Stomach (tissue), 9 donors: ENCODE results near the gene P2RX4. TPM values are rescaled to one million over a fixed set of nuclear protein-coding genes. Genes with fewer than 3 reads are reported as not detected.
"Not testable (repeated sequence)": the region's sequence is repeated elsewhere in the genome, so short reads cannot be mapped to it uniquely, and the experiment has no call there.

Source experiments
- DNase-seq, 2 donors: peaks; one replicate each; pipeline versions ENCODE4 v3.0.0 to v3.0.0-alpha.2; 2013 to 2019
- H3K27ac ChIP-seq, 5 donors: fragments of 200-600 bp in 4 of 5; sonication (generic) in 4 of 5; one replicate each; pipeline ENCODE4 v1.5.1; 2013 to 2019; ENCODE audit warnings: mild to moderate bottlenecking in 1 of 5, moderate library complexity in 1 of 5
- H3K27me3 ChIP-seq, 3 donors: fragments of 200-600 bp; sonication (generic); one replicate each; pipeline ENCODE4 v1.5.1; 2017 to 2019; ENCODE audit warnings: mixed run types in 1 of 3
- H3K36me3 ChIP-seq, 4 donors: fragments of 200-600 bp; sonication (generic); 1 replicate in 3 of 4; 2 replicates in 1 of 4; pipeline ENCODE4 v1.5.1; 2016 to 2019
- H3K4me1 ChIP-seq, 4 donors: fragments of 200-600 bp; sonication (generic); one replicate each; pipeline ENCODE4 v1.5.1; 2016 to 2019
- H3K4me3 ChIP-seq, 4 donors: fragments of 200-600 bp; sonication (generic) in 3 of 4; one replicate each; pipeline ENCODE4 v1.5.1; 2016 to 2019; ENCODE audit warnings: mild to moderate bottlenecking in 1 of 4
- H3K9me3 ChIP-seq, 4 donors: fragments of 200-600 bp; sonication (generic); one replicate each; pipeline ENCODE4 v1.5.1; 2016 to 2019
- CTCF ChIP-seq, 7 experiments: fragments of 450-650 bp in 4 of 7; fragments of 200-600 bp in 3 of 7; sonication (generic) in 3 of 7; IDR thresholded peaks; one replicate each; pipeline ENCODE4 v1.5.1; 2016 to 2019; ENCODE audit warnings: antibody characterized with exemption in 7 of 7, control low read depth in 2 of 7, mild to moderate bottlenecking in 1 of 7
- EP300 ChIP-seq: sonication (generic); formaldehyde crosslinking; IDR thresholded peaks from one replicate; pipeline ENCODE4 v1.6.1; 2017; ENCODE audit warnings: antibody characterized with exemption
- POLR2A ChIP-seq, 4 donors: fragments of 450-650 bp; IDR thresholded peaks; one replicate each; pipeline ENCODE4 v1.6.1; 2016; ENCODE audit warnings: antibody characterized with exemption in 4 of 4, control low read depth in 2 of 4, mild to moderate bottlenecking in 1 of 4, moderate library complexity in 1 of 4
- POLR2AphosphoS5 ChIP-seq, 3 donors: sonication (generic); formaldehyde crosslinking; IDR thresholded peaks; one replicate each; pipeline ENCODE4 v1.6.1; 2016; ENCODE audit warnings: antibody characterized with exemption in 3 of 3
- WGBS, 5 donors: extraction: QIAGEN DNeasy Blood & Tissue Kit in 3 of 5; methylation state at CpG; one replicate each; pipeline versions ENCODE4 v1.1.5 to v1.1.7; 2013 to 2018; 5-methylcytosine and 5-hydroxymethylcytosine counted together
- intact Hi-C: fragments of 100-400 bp; cut with DNase I; formaldehyde crosslinking; loops from one replicate; pipeline ENCODE4 v1.15.1; 2023; ENCODE audit warnings: low total_unique reads
- polyA plus RNA-seq, 3 donors: library from polyadenylated mRNA; stranded (reverse); fragments of 200-250 nt; gene quantifications; one replicate each; pipeline ENCODE4 v1.2.3, GENCODE V29; 2013
- total RNA-seq, 5 donors: library from RNA; depleted of rRNA; stranded (reverse); fragments of >200 nt; gene quantifications; one replicate each; pipeline versions ENCODE4 v1.1.0 to v1.2.3, GENCODE V29; 2014 to 2016
- donor health status: healthy with polysubstance abuse.
- donor health status: Bipolar disorder and iron deficiency.
- donor health status: healthy.

P2RX4 gene
- total and polyA plus RNA-seq, 8 donors, result 13.8 to 65.2 (median 26.4) TPM

GRCh38 chr12:121223292-121224285, 13.7 kb downstream of the P2RX4 start:
- 62 to 76% (median 65%) methylated on average over 17 to 19 of the region's 19 CpGs for WGBS, 5 donors
- intact Hi-C loops, result loop anchor here (10.0 kb wide), 1 partner anchor 109 kb away; no protein-coding TSS in a partner anchor
- H3K27ac ChIP-seq, result peak overlapping the region; percentile 30 to 60 (median 37)

GRCh38 chr12:121224591-121224990, 14.7 kb downstream of the P2RX4 start:
- TF ChIP-seq POLR2AphosphoS5 (IDR thresholded peaks at IDR 0.05), result no peak
- no peak for TF ChIP-seq CTCF (IDR thresholded peaks at IDR 0.05)
- no peak for TF ChIP-seq EP300
- no peak for TF ChIP-seq POLR2A (IDR thresholded peaks at IDR 0.05)
- H3K9me3 ChIP-seq, result no peaks in the 10 kb centered on the region
- WGBS, 5 donors, result 56 to 76% (median 64%) methylated on average over 8 of the region's 8 CpGs
- intact Hi-C loops, result loop anchor here (10.0 kb wide), 1 partner anchor 110 kb away; no protein-coding TSS in a partner anchor
- peaks cover 4 to 33% (median 27%) of the 10 kb centered on the region in 4 donors for H3K4me1 ChIP-seq
- no peak overlapping the region for H3K4me3 ChIP-seq
- no peak overlapping the region for H3K27ac ChIP-seq
- DNase-seq, result no peak
- H3K27me3 ChIP-seq, result no peaks in the 10 kb centered on the region
- peaks cover 11 to 86% (median 68%) of the 10 kb centered on the region in 4 donors for H3K36me3 ChIP-seq

More at GRCh38 chr12:121223292-121224285, 13.7 kb downstream of the P2RX4 start:
- peaks cover 9 to 29% (median 29%) of the 10 kb centered on the region in 4 donors for H3K4me1 ChIP-seq
- DNase-seq, result peak in 1 of 2 donors; percentile 52
- no peak for TF ChIP-seq EP300
- no peak for TF ChIP-seq POLR2AphosphoS5 (IDR thresholded peaks at IDR 0.05)
- TF ChIP-seq POLR2A (IDR thresholded peaks at IDR 0.05), result no peak
- peak in 5 of 7 experiments; percentile 17 to 52 (median 33) for TF ChIP-seq CTCF (IDR thresholded peaks at IDR 0.05)
- no peaks in the 10 kb centered on the region for H3K9me3 ChIP-seq
- no peaks in the 10 kb centered on the region for H3K27me3 ChIP-seq
- H3K36me3 ChIP-seq, result peaks cover 12 to 84% (median 64%) of the 10 kb centered on the region in 4 donors
- H3K4me3 ChIP-seq, result no peak overlapping the region

- intact Hi-C loops, result loop anchor here (10.0 kb wide), 1 partner anchor 112 kb away; no protein-coding TSS in a partner anchor
- Histone ChIP-seq H3K4me1 (peaks cover 13 to 40% (median 38%) of the 10 kb centered on the region in 4 donors), H3K9me3 (no peaks in the 10 kb centered on the region), H3K4me3 (no peak overlapping the region), H3K36me3 (peaks cover 11 to 77% (median 60%) of the 10 kb centered on the region in 4 donors), H3K27ac (peak overlapping the region; percentile 69 to 87 (median 73)), H3K27me3 (no peaks in the 10 kb centered on the region)
- DNase-seq, result no peak
- WGBS, 5 donors, result 84 to 92% (median 85%) methylated on average over 8 of the region's 8 CpGs
- TF ChIP-seq POLR2A (IDR thresholded peaks at IDR 0.05) (no peak), CTCF (IDR thresholded peaks at IDR 0.05) (no peak), POLR2AphosphoS5 (IDR thresholded peaks at IDR 0.05) (no peak), EP300 (no peak)
These were observed 16.5 kb downstream of the P2RX4 start for GRCh38 chr12:121226399-121226798.

GRCh38 chr12:121226871-121227270, 16.9 kb downstream of the P2RX4 start:
- H3K4me3 ChIP-seq, H3K27me3 ChIP-seq, H3K9me3 ChIP-seq, DNase-seq: not testable (repeated sequence)
- WGBS, 5 donors, result 87 to 90% (median 88%) methylated on average over 7 to 8 of the region's 8 CpGs
- H3K4me1 ChIP-seq, result peaks cover 13 to 40% (median 38%) of the 10 kb centered on the region in 4 donors
- H3K36me3 ChIP-seq, result peaks cover 11 to 76% (median 58%) of the 10 kb centered on the region in 4 donors
- peak overlapping the region; percentile 69 to 87 (median 73) for H3K27ac ChIP-seq
- intact Hi-C loops, result loop anchor here (10.0 kb wide), 1 partner anchor 112 kb away; no protein-coding TSS in a partner anchor
